ENCODE measurements around the gene LILRB2. TPM values are rescaled to one million over a fixed set of nuclear protein-coding genes. Genes with fewer than 3 reads are reported as not detected.

Gene LILRB2
- total and polyA plus RNA-seq, 8 donors = 0.87 to 2.2 (median 1.2) TPM; not detected in 1

DNA sequence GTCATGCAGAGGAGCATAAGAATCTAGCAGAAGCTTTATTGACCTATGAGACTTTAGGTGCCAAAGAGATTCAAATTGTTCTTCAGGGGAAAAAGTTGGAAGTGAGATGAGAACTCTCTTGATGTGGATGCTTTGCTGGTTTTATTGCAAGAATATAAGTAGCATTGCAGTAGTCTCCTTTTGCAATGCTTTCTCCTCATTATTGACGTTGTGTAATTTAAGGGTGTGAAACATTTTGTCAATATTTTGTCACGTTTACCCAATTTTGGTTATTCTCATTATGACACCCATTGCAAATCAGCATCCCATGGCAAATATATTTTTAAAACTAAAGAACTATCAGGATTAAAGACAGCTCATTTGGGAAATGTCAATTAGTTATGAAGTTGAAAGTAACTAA lies 12.0 kb downstream of the LILRB2 start:
- TF ChIP-seq POLR2AphosphoS5 (IDR thresholded peaks at IDR 0.05) (no peak), EP300 (IDR thresholded peaks at IDR 0.05) (no peak), POLR2A (IDR thresholded peaks at IDR 0.05) (no peak)
- TF ChIP-seq, protein P1, sequence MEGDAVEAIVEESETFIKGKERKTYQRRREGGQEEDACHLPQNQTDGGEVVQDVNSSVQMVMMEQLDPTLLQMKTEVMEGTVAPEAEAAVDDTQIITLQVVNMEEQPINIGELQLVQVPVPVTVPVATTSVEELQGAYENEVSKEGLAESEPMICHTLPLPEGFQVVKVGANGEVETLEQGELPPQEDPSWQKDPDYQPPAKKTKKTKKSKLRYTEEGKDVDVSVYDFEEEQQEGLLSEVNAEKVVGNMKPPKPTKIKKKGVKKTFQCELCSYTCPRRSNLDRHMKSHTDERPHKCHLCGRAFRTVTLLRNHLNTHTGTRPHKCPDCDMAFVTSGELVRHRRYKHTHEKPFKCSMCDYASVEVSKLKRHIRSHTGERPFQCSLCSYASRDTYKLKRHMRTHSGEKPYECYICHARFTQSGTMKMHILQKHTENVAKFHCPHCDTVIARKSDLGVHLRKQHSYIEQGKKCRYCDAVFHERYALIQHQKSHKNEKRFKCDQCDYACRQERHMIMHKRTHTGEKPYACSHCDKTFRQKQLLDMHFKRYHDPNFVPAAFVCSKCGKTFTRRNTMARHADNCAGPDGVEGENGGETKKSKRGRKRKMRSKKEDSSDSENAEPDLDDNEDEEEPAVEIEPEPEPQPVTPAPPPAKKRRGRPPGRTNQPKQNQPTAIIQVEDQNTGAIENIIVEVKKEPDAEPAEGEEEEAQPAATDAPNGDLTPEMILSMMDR (IDR thresholded peaks at IDR 0.05) = no peak
- no peak for DNase-seq
- WGBS, 5 donors = 43 to 64% (median 53%) methylated on average over 2 of the region's 2 CpGs
- Histone ChIP-seq H3K27me3 (peaks cover 0 to 12% (median 0%) of the 10 kb centered on the region in 3 donors), H3K9me3 (no peaks in the 10 kb centered on the region), H3K4me3 (no peak overlapping the region), H3K4me1 (no peaks in the 10 kb centered on the region), H3K27ac (no peak overlapping the region), H3K36me3 (no peaks in the 10 kb centered on the region)
- intact Hi-C loops (cut with DNase I; ENCODE audit: low total_unique reads) = no loop called here

DNA sequence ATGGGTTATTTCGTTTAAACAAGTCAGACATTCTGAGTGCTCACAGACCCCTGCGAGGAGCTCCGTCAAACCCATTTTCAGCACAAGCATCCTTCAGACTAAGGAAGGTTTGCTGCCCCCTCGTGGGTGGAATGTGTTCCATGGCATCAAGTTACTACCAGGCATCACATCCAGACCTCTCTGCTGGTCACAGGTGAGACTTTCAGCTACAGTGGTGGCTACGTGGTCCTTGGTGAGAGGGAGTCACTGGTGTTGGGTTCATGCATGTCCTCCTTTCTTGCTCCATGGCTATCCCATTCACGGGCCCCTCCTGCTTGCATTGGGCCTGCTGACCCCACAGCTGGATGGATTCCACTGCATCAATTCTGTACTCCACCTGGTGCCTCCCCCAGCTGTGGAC lies 14.8 kb downstream of the LILRB2 start:
- WGBS, 5 donors = 5 to 11% (median 6%) methylated on average over 5 to 6 of the region's 6 CpGs
- TF ChIP-seq, protein P1 (IDR thresholded peaks at IDR 0.05) = peak in 5 of 7 experiments; percentile 22 to 77 (median 60)
- TF ChIP-seq POLR2AphosphoS5 (IDR thresholded peaks at IDR 0.05) (no peak), POLR2A (IDR thresholded peaks at IDR 0.05) (no peak), EP300 (IDR thresholded peaks at IDR 0.05) (no peak)
- H3K4me3 ChIP-seq = no peak overlapping the region

DNA sequence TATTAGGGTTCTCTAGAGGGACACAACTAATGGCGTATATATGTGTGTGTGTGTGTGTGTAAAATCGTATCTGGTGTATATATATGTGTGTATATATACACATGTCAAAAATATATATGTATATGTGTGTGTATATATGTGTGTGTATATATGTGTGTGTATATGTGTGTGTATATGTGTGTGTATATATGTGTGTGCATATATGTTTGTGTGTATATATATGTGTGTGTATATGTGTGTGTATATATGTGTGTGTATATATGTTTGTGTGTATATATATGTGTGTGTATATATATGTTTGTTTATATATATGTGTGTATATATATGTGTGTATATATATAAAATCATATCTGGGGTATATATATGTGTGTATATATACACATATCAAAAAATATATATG lies 18.4 kb downstream of the LILRB2 start:
- intact Hi-C loops (cut with DNase I; ENCODE audit: low total_unique reads) = no loop called here
- no peak overlapping the region for H3K27ac ChIP-seq
- TF ChIP-seq EP300 (IDR thresholded peaks at IDR 0.05) = no peak
- TF ChIP-seq POLR2AphosphoS5 (IDR thresholded peaks at IDR 0.05) = no peak
- TF ChIP-seq, protein P1 (IDR thresholded peaks at IDR 0.05) = no peak
- TF ChIP-seq POLR2A (IDR thresholded peaks at IDR 0.05) = no peak
- H3K36me3 ChIP-seq = no peaks in the 10 kb centered on the region
- H3K4me1 ChIP-seq = no peaks in the 10 kb centered on the region
- peaks cover 0 to 18% (median 0%) of the 10 kb centered on the region in 3 donors for H3K27me3 ChIP-seq
- 82 to 94% (median 87%) methylated on average over 2 of the region's 2 CpGs for WGBS, 5 donors
- no peak overlapping the region for H3K4me3 ChIP-seq
- DNase-seq = no peak
- H3K9me3 ChIP-seq = no peaks in the 10 kb centered on the region

More for the DNA sequence above, 14.8 kb downstream of the LILRB2 start:
- intact Hi-C loops (cut with DNase I; ENCODE audit: low total_unique reads) = no loop called here
- Histone ChIP-seq H3K36me3 (no peaks in the 10 kb centered on the region), H3K9me3 (no peaks in the 10 kb centered on the region), H3K4me1 (no peaks in the 10 kb centered on the region), H3K27me3 (peaks cover 0 to 12% (median 0%) of the 10 kb centered on the region in 3 donors), H3K27ac (no peak overlapping the region)
- DNase-seq = peak; percentile 79 to 89

DNA sequence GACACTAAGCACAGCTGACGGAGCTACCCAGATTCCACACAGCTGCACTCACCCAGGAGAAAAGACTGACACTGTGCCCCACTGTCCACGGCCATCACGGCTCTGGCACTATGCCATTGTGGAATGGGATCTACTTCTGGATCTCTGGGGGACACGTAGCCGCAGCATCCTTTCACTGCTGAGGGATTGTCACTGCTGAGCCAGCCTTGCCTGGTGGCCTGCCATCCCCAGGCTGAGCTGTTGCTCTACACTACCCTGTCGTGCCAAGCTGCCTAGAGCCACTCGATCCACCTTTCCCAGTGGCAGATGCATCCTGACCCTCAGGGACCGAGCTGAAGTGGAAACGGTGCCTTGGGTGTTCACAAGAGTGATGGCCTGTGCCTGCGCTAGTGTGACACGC lies 18.8 kb downstream of the LILRB2 start:
- H3K27ac ChIP-seq = no peak overlapping the region
- no peaks in the 10 kb centered on the region for H3K4me1 ChIP-seq
- DNase-seq = peak in 1 of 2 donors; percentile 8
- peaks cover 0 to 22% (median 3%) of the 10 kb centered on the region in 3 donors for H3K27me3 ChIP-seq
- intact Hi-C loops (cut with DNase I; ENCODE audit: low total_unique reads) = no loop called here
- WGBS, 5 donors = 77 to 85% (median 83%) methylated on average over 11 of the region's 11 CpGs
- TF ChIP-seq, protein P1 (IDR thresholded peaks at IDR 0.05) = no peak
- TF ChIP-seq POLR2AphosphoS5 (IDR thresholded peaks at IDR 0.05) = no peak
- TF ChIP-seq EP300 (IDR thresholded peaks at IDR 0.05) = no peak
- TF ChIP-seq POLR2A (IDR thresholded peaks at IDR 0.05) = no peak
- H3K9me3 ChIP-seq = no peaks in the 10 kb centered on the region
- no peaks in the 10 kb centered on the region for H3K36me3 ChIP-seq
- H3K4me3 ChIP-seq = no peak overlapping the region

Measured in stomach (tissue), 9 donors.